GM12892 (cell line): ENCODE measurements around the gene TMPRSS5.

Source experiments
- DNase-seq: peaks from one replicate; pipeline ENCODE4 v3.0.0; 2011; ENCODE audit not compliant: insufficient read length
- FAIRE-seq: peaks from 2 replicates; lab custom pipeline; 2011; peaks lifted over from hg19 to GRCh38; lab: Jason Lieb, UNC
- POLR2A ChIP-seq: IDR thresholded peaks from 2 replicates; pipeline ENCODE4 v1.6.1; 2011; ENCODE audit warnings: low read depth, low read length, control low read depth
- POLR2AphosphoS5 ChIP-seq: IDR thresholded peaks from 2 replicates; pipeline ENCODE4 v1.6.1; 2011; ENCODE audit warnings: low read depth, low read length, control low read depth
- TAF1 ChIP-seq: IDR thresholded peaks from 2 replicates; pipeline ENCODE4 v1.6.1; 2011; ENCODE audit warnings: low read depth, mild to moderate bottlenecking, control low read depth, low read length, borderline replicate concordance

The TMPRSS5 gene

GRCh38 chr11:113664069-113664980 lies 41.8 kb downstream of the TMPRSS5 start:
- TF ChIP-seq POLR2AphosphoS5 (no peak), POLR2A (no peak), TAF1 (no peak)
- FAIRE-seq = no peak

GRCh38 chr11:113663567-113663966 lies 42.5 kb downstream of the TMPRSS5 start:
- DNase-seq = no peak
- FAIRE-seq = no peak
- TF ChIP-seq POLR2A = no peak
- TF ChIP-seq TAF1 = no peak
- no peak for TF ChIP-seq POLR2AphosphoS5

More at GRCh38 chr11:113664069-113664980, 41.8 kb downstream of the TMPRSS5 start:
- no peak for DNase-seq

GRCh38 chr11:113655771-113656170 lies 50.3 kb downstream of the TMPRSS5 start:
- TF ChIP-seq POLR2AphosphoS5 = no peak
- TF ChIP-seq TAF1 = no peak
- DNase-seq = no peak
- no peak for FAIRE-seq

GRCh38 chr11:113651023-113651422 lies 55.1 kb downstream of the TMPRSS5 start:
- TF ChIP-seq POLR2A (no peak), POLR2AphosphoS5 (no peak), TAF1 (no peak)
- FAIRE-seq (no peak), DNase-seq (no peak)

GRCh38 chr11:113649311-113649710 lies 56.8 kb downstream of the TMPRSS5 start:
- no peak for DNase-seq
- TF ChIP-seq POLR2AphosphoS5 (no peak), TAF1 (no peak), POLR2A (no peak)
- no peak for FAIRE-seq

GRCh38 chr11:113647856-113648255 lies 58.3 kb downstream of the TMPRSS5 start:
- TF ChIP-seq POLR2A (no peak), POLR2AphosphoS5 (no peak), TAF1 (no peak)
- DNase-seq = no peak
- FAIRE-seq = no peak

- TF ChIP-seq POLR2A = no peak
- no peak for TF ChIP-seq TAF1
- no peak for TF ChIP-seq POLR2AphosphoS5
- FAIRE-seq = no peak
- no peak for DNase-seq
Measured at GRCh38 chr11:113647108-113647507, 59.0 kb downstream of the TMPRSS5 start.

- TF ChIP-seq POLR2A (no peak), TAF1 (no peak), POLR2AphosphoS5 (no peak)
- DNase-seq = no peak
- FAIRE-seq = no peak
Measured at GRCh38 chr11:113645593-113646349, 60.3 kb downstream of the TMPRSS5 start.

- DNase-seq (no peak), FAIRE-seq (no peak)
- TF ChIP-seq POLR2AphosphoS5 = no peak
Measured at GRCh38 chr11:113644605-113645004, 61.5 kb downstream of the TMPRSS5 start.

- TF ChIP-seq POLR2A = no peak
- no peak for TF ChIP-seq TAF1
- no peak for TF ChIP-seq POLR2AphosphoS5
- FAIRE-seq = no peak
- DNase-seq = no peak
Measured at GRCh38 chr11:113643701-113644100, 62.4 kb downstream of the TMPRSS5 start.

- DNase-seq = no peak
- TF ChIP-seq POLR2AphosphoS5 (no peak), TAF1 (no peak), POLR2A (no peak)
- no peak for FAIRE-seq
Measured at GRCh38 chr11:113643006-113643585, 63.0 kb downstream of the TMPRSS5 start.

- DNase-seq (no peak), FAIRE-seq (no peak)
- TF ChIP-seq TAF1 = no peak
- no peak for TF ChIP-seq POLR2AphosphoS5
- no peak for TF ChIP-seq POLR2A
Measured at GRCh38 chr11:113642090-113642489, 64.0 kb downstream of the TMPRSS5 start.

- no peak for FAIRE-seq
- DNase-seq = no peak
- TF ChIP-seq POLR2AphosphoS5 = no peak
- no peak for TF ChIP-seq TAF1
- TF ChIP-seq POLR2A = no peak
Measured at GRCh38 chr11:113638376-113638775, 67.7 kb downstream of the TMPRSS5 start.
